Spleen (tissue), 11 donors: ENCODE data around the gene EMC8. TPM values are rescaled to one million over a fixed set of nuclear protein-coding genes. Genes with fewer than 3 reads are reported as not detected.

Experiments
- DNase-seq: peaks from one replicate; pipeline ENCODE4 v3.0.0-alpha.2; 2020
- H3K27ac ChIP-seq, 8 donors: fragments of 200-600 bp; sonication (generic) in 7 of 8; 1 replicate in 4 of 8; 2 replicates in 4 of 8; pipeline versions ENCODE4 v1.5.0 to v1.8.0; 2016 to 2021; ENCODE audit warnings: inconsistent platforms in 4 of 8, mild to moderate bottlenecking in 4 of 8, moderate library complexity in 1 of 8
- H3K27me3 ChIP-seq, 7 donors: fragments of 200-600 bp; sonication (generic) in 6 of 7; replicated peaks in 1 of 7; 1 replicate in 4 of 7; 2 replicates in 3 of 7; pipeline versions ENCODE4 v1.5.0 to v1.8.0; 2016 to 2021; ENCODE audit warnings: inconsistent platforms in 3 of 7, mild to moderate bottlenecking in 1 of 7
- H3K36me3 ChIP-seq, 6 donors: fragments of 200-600 bp; sonication (generic) in 5 of 6; 1 replicate in 4 of 6; 2 replicates in 2 of 6; pipeline versions ENCODE4 v1.5.0 to v1.8.0; 2016 to 2021; ENCODE audit warnings: inconsistent platforms in 2 of 6
- H3K4me1 ChIP-seq, 6 donors: fragments of 200-600 bp; sonication (generic) in 5 of 6; 1 replicate in 3 of 6; 2 replicates in 3 of 6; pipeline versions ENCODE4 v1.5.0 to v1.8.0; 2016 to 2021; ENCODE audit warnings: inconsistent platforms in 3 of 6
- H3K4me3 ChIP-seq, 8 donors: fragments of 200-600 bp; sonication (generic) in 7 of 8; 1 replicate in 4 of 8; 2 replicates in 4 of 8; pipeline versions ENCODE4 v1.5.0 to v1.8.0; 2016 to 2021; ENCODE audit warnings: inconsistent platforms in 4 of 8, mild to moderate bottlenecking in 4 of 8, moderate library complexity in 2 of 8
- H3K9me3 ChIP-seq, 8 donors: fragments of 200-600 bp; sonication (generic) in 7 of 8; 1 replicate in 4 of 8; 2 replicates in 4 of 8; pipeline versions ENCODE4 v1.5.0 to v1.8.0; 2016 to 2021; ENCODE audit warnings: inconsistent platforms in 4 of 8
- POLR2A ChIP-seq, 3 donors: fragments of 450-650 bp; IDR thresholded peaks; one replicate each; pipeline ENCODE4 v1.5.1; 2017; ENCODE audit warnings: antibody characterized with exemption in 3 of 3, mild to moderate bottlenecking in 1 of 3
- POLR2AphosphoS5 ChIP-seq, 3 donors: sonication (generic); formaldehyde crosslinking; IDR thresholded peaks; one replicate each; pipeline ENCODE4 v1.5.1; 2017; ENCODE audit warnings: antibody characterized with exemption in 3 of 3
- WGBS, 5 donors: extraction: QIAGEN DNeasy Blood & Tissue Kit in 3 of 5; methylation state at CpG; one replicate each; pipeline versions ENCODE4 v1.1.5 to v1.1.7; 2013 to 2018; 5-methylcytosine and 5-hydroxymethylcytosine counted together
- intact Hi-C: fragments of 100-400 bp; cut with DNase I; formaldehyde crosslinking; loops from one replicate; pipeline ENCODE4 v1.15.0; 2023; ENCODE audit warnings: low total_unique reads
- polyA plus RNA-seq, 3 donors: library from polyadenylated mRNA; stranded (reverse); fragments of 200-250 nt; gene quantifications; one replicate each; pipeline ENCODE4 v1.2.1, GENCODE V29; 2013
- total RNA-seq, 7 donors: library from RNA; depleted of rRNA in 3 of 7; stranded (reverse); fragments of >200 nt in 3 of 7; fragmentation: NEBNext Ultra II Directional in 4 of 7; extraction: Animal tissue kit (Norgen Biotek cat#: 25700) in 4 of 7; gene quantifications; one replicate each; pipeline versions ENCODE4 v1.1.0 to v1.2.1, GENCODE V29; 2016 to 2021
- TF ChIP-seq, protein P1 (sequence below), 11 experiments: fragments of 200-600 bp in 7 of 11; fragments of 450-650 bp in 4 of 11; sonication (generic) in 4 of 11; IDR thresholded peaks in 8 of 11; conservative IDR thresholded peaks in 3 of 11; 1 replicate in 7 of 11; 2 replicates in 4 of 11; pipeline versions ENCODE4 v1.4.0 to v1.8.0; 2016 to 2021; ENCODE audit warnings: antibody characterized with exemption in 11 of 11, inconsistent platforms in 4 of 11, mild to moderate bottlenecking in 1 of 11
- donor health status: healthy with polysubstance abuse.
- donor health status: DM: no; HTN: no; CAD: no; lungs with moderate emphysema.
- donor health status: DM: no; HTN: no; CAD: no.
- donor health status: Bipolar disorder and iron deficiency.
- donor health status: healthy.
- donor health status: DM: no; HTN: no; CAD: no.
- donor health status: DM: yes; HTN: yes; CAD: no.

The EMC8 gene
- total and polyA plus RNA-seq, 10 donors, result 10.1 to 43.0 (median 23.8) TPM

GRCh38 chr16:85847036-85847435, 47.7 kb upstream of the EMC8 start:
- intact Hi-C loops, result no loop called here
- Histone ChIP-seq H3K9me3 (peaks cover 0 to 3% (median 0%) of the 10 kb centered on the region in 8 donors), H3K27me3 (peaks cover 0 to 22% (median 0%) of the 10 kb centered on the region in 7 donors), H3K4me3 (no peak overlapping the region), H3K4me1 (peaks cover 0 to 22% (median 8%) of the 10 kb centered on the region in 6 donors), H3K36me3 (no peaks in the 10 kb centered on the region), H3K27ac (no peak overlapping the region)
- TF ChIP-seq POLR2AphosphoS5 (IDR thresholded peaks at IDR 0.05) (no peak), POLR2A (IDR thresholded peaks at IDR 0.05) (no peak)
- TF ChIP-seq, protein P1, sequence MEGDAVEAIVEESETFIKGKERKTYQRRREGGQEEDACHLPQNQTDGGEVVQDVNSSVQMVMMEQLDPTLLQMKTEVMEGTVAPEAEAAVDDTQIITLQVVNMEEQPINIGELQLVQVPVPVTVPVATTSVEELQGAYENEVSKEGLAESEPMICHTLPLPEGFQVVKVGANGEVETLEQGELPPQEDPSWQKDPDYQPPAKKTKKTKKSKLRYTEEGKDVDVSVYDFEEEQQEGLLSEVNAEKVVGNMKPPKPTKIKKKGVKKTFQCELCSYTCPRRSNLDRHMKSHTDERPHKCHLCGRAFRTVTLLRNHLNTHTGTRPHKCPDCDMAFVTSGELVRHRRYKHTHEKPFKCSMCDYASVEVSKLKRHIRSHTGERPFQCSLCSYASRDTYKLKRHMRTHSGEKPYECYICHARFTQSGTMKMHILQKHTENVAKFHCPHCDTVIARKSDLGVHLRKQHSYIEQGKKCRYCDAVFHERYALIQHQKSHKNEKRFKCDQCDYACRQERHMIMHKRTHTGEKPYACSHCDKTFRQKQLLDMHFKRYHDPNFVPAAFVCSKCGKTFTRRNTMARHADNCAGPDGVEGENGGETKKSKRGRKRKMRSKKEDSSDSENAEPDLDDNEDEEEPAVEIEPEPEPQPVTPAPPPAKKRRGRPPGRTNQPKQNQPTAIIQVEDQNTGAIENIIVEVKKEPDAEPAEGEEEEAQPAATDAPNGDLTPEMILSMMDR (IDR thresholded peaks at IDR 0.05 in 8 of 11, conservative IDR thresholded peaks at IDR 0.05 in 3 of 11), result no peak
- 79 to 88% (median 82%) methylated on average over 15 of the region's 15 CpGs for WGBS, 5 donors
- DNase-seq, result no peak

DNA sequence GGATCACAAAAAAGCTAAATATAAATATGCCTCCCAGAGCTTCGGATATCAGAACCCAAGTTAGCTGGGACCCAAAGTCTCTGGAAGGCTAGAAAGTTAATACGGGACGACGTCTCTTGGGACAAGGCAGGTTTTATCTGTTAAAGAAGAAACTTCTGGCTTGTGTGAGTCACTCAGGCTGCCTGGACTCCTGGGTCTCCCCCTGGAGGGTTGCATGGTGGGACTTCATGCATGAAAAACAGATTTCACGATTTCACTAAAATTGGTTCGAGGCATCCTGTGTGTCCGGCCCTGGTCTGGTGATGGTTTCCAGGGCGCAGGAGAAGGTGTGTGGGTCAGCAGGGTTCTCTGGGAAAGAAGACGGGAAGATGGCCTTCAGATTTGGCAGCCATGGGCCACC, 47.1 kb upstream of the EMC8 start:
- intact Hi-C loops, result no loop called here
- TF ChIP-seq POLR2AphosphoS5 (IDR thresholded peaks at IDR 0.05), result no peak
- no peak for TF ChIP-seq POLR2A (IDR thresholded peaks at IDR 0.05)
- TF ChIP-seq, protein P1 (IDR thresholded peaks at IDR 0.05 in 8 of 11, conservative IDR thresholded peaks at IDR 0.05 in 3 of 11), result no peak

GRCh38 chr16:85845266-85845665, 45.9 kb upstream of the EMC8 start:
- no peak overlapping the region for H3K27ac ChIP-seq
- peaks cover 0 to 22% (median 0%) of the 10 kb centered on the region in 7 donors for H3K27me3 ChIP-seq
- H3K36me3 ChIP-seq, result no peaks in the 10 kb centered on the region
- TF ChIP-seq, protein P1 (IDR thresholded peaks at IDR 0.05 in 8 of 11, conservative IDR thresholded peaks at IDR 0.05 in 3 of 11), result no peak
- TF ChIP-seq POLR2A (IDR thresholded peaks at IDR 0.05) (no peak), POLR2AphosphoS5 (IDR thresholded peaks at IDR 0.05) (no peak)
- WGBS, 5 donors, result 71 to 89% (median 81%) methylated on average over 20 of the region's 20 CpGs
- H3K4me1 ChIP-seq, result peaks cover 0 to 19% (median 8%) of the 10 kb centered on the region in 6 donors
- peaks cover 0 to 3% (median 0%) of the 10 kb centered on the region in 8 donors for H3K9me3 ChIP-seq
- H3K4me3 ChIP-seq, result no peak overlapping the region
- no peak for DNase-seq
- intact Hi-C loops, result no loop called here

More for the DNA sequence above, 47.1 kb upstream of the EMC8 start:
- no peak for DNase-seq
- Histone ChIP-seq H3K27ac (no peak overlapping the region), H3K9me3 (peaks cover 0 to 3% (median 0%) of the 10 kb centered on the region in 8 donors), H3K27me3 (peaks cover 0 to 22% (median 0%) of the 10 kb centered on the region in 7 donors), H3K36me3 (no peaks in the 10 kb centered on the region), H3K4me1 (peaks cover 0 to 19% (median 8%) of the 10 kb centered on the region in 6 donors), H3K4me3 (no peak overlapping the region)
- 79 to 87% (median 82%) methylated on average over 9 of the region's 9 CpGs for WGBS, 5 donors

GRCh38 chr16:85844786-85845185, 45.4 kb upstream of the EMC8 start:
- no peak for TF ChIP-seq POLR2A (IDR thresholded peaks at IDR 0.05)
- TF ChIP-seq, protein P1 (IDR thresholded peaks at IDR 0.05 in 8 of 11, conservative IDR thresholded peaks at IDR 0.05 in 3 of 11), result no peak
- intact Hi-C loops, result no loop called here

More at GRCh38 chr16:85844786-85845185, 45.4 kb upstream of the EMC8 start:
- Histone ChIP-seq H3K27me3 (peaks cover 0 to 22% (median 0%) of the 10 kb centered on the region in 7 donors), H3K36me3 (no peaks in the 10 kb centered on the region), H3K4me3 (no peak overlapping the region), H3K27ac (no peak overlapping the region), H3K4me1 (peaks cover 0 to 21% (median 8%) of the 10 kb centered on the region in 6 donors), H3K9me3 (peaks cover 0 to 3% (median 0%) of the 10 kb centered on the region in 8 donors)
- no peak for DNase-seq
- WGBS, 5 donors, result 18 to 32% (median 22%) methylated on average over 15 of the region's 15 CpGs
